ENCODE measurements around the gene UFSP2.

UFSP2 gene

GRCh38 chr4:185361872-185362271, 63.9 kb downstream of the UFSP2 start:
- H3K27ac ChIP-seq (ENCODE audit: low read length), result no peak overlapping the region
- no peak overlapping the region for H3K4me3 ChIP-seq (ENCODE audit: low read length)
- no peak overlapping the region for H3K9ac ChIP-seq (ENCODE audit: low read length)
- no peaks in the 10 kb centered on the region for H3K9me3 ChIP-seq (ENCODE audit: control insufficient read depth, low read depth, low read length)
- H3K4me1 ChIP-seq (ENCODE audit: control insufficient read depth, low read depth, low read length), result no peaks in the 10 kb centered on the region
- H3K36me3 ChIP-seq (ENCODE audit: control insufficient read depth, low read depth, low read length), result no peaks in the 10 kb centered on the region
- no peaks in the 10 kb centered on the region for H3K27me3 ChIP-seq (ENCODE audit: control insufficient read depth, insufficient read depth, low read length)

GRCh38 chr4:185359767-185360446, 65.9 kb downstream of the UFSP2 start:
- no peaks in the 10 kb centered on the region for H3K4me1 ChIP-seq (ENCODE audit: control insufficient read depth, low read depth, low read length)
- H3K27me3 ChIP-seq (ENCODE audit: control insufficient read depth, insufficient read depth, low read length), result no peaks in the 10 kb centered on the region
- H3K9ac ChIP-seq (ENCODE audit: low read length), result no peak overlapping the region
- H3K27ac ChIP-seq (ENCODE audit: low read length), result no peak overlapping the region
- H3K36me3 ChIP-seq (ENCODE audit: control insufficient read depth, low read depth, low read length), result no peaks in the 10 kb centered on the region
- H3K4me3 ChIP-seq (ENCODE audit: low read length), result no peak overlapping the region
- no peaks in the 10 kb centered on the region for H3K9me3 ChIP-seq (ENCODE audit: control insufficient read depth, low read depth, low read length)

- no peak overlapping the region for H3K27ac ChIP-seq (ENCODE audit: low read length)
- no peak overlapping the region for H3K9ac ChIP-seq (ENCODE audit: low read length)
- no peaks in the 10 kb centered on the region for H3K4me1 ChIP-seq (ENCODE audit: control insufficient read depth, low read depth, low read length)
- no peak overlapping the region for H3K4me3 ChIP-seq (ENCODE audit: low read length)
- H3K9me3 ChIP-seq (ENCODE audit: control insufficient read depth, low read depth, low read length), result no peaks in the 10 kb centered on the region
- no peaks in the 10 kb centered on the region for H3K36me3 ChIP-seq (ENCODE audit: control insufficient read depth, low read depth, low read length)
- no peaks in the 10 kb centered on the region for H3K27me3 ChIP-seq (ENCODE audit: control insufficient read depth, insufficient read depth, low read length)
Observed at GRCh38 chr4:185358959-185359358, 66.8 kb downstream of the UFSP2 start.

GRCh38 chr4:185358514-185358913, 67.2 kb downstream of the UFSP2 start:
- no peak overlapping the region for H3K27ac ChIP-seq (ENCODE audit: low read length)
- H3K4me1 ChIP-seq (ENCODE audit: control insufficient read depth, low read depth, low read length), result no peaks in the 10 kb centered on the region
- H3K27me3 ChIP-seq (ENCODE audit: control insufficient read depth, insufficient read depth, low read length), result no peaks in the 10 kb centered on the region
- no peak overlapping the region for H3K4me3 ChIP-seq (ENCODE audit: low read length)
- H3K36me3 ChIP-seq (ENCODE audit: control insufficient read depth, low read depth, low read length), result no peaks in the 10 kb centered on the region
- H3K9ac ChIP-seq (ENCODE audit: low read length), result no peak overlapping the region
- no peaks in the 10 kb centered on the region for H3K9me3 ChIP-seq (ENCODE audit: control insufficient read depth, low read depth, low read length)

GRCh38 chr4:185357733-185358440, 67.9 kb downstream of the UFSP2 start:
- no peaks in the 10 kb centered on the region for H3K36me3 ChIP-seq (ENCODE audit: control insufficient read depth, low read depth, low read length)
- H3K27me3 ChIP-seq (ENCODE audit: control insufficient read depth, insufficient read depth, low read length), result no peaks in the 10 kb centered on the region
- no peak overlapping the region for H3K4me3 ChIP-seq (ENCODE audit: low read length)
- no peak overlapping the region for H3K9ac ChIP-seq (ENCODE audit: low read length)
- no peak overlapping the region for H3K27ac ChIP-seq (ENCODE audit: low read length)
- H3K4me1 ChIP-seq (ENCODE audit: control insufficient read depth, low read depth, low read length), result no peaks in the 10 kb centered on the region
- H3K9me3 ChIP-seq (ENCODE audit: control insufficient read depth, low read depth, low read length), result no peaks in the 10 kb centered on the region

GRCh38 chr4:185357211-185357610, 68.6 kb downstream of the UFSP2 start:
- Histone ChIP-seq H3K9ac (ENCODE audit: low read length) (no peak overlapping the region), H3K27ac (ENCODE audit: low read length) (no peak overlapping the region), H3K4me1 (ENCODE audit: control insufficient read depth, low read depth, low read length) (no peaks in the 10 kb centered on the region)

GRCh38 chr4:185352741-185353140, 73.0 kb downstream of the UFSP2 start:
- no peaks in the 10 kb centered on the region for H3K27me3 ChIP-seq (ENCODE audit: control insufficient read depth, insufficient read depth, low read length)
- no peaks in the 10 kb centered on the region for H3K9me3 ChIP-seq (ENCODE audit: control insufficient read depth, low read depth, low read length)
- H3K27ac ChIP-seq (ENCODE audit: low read length), result no peak overlapping the region
- no peaks in the 10 kb centered on the region for H3K36me3 ChIP-seq (ENCODE audit: control insufficient read depth, low read depth, low read length)
- no peak overlapping the region for H3K9ac ChIP-seq (ENCODE audit: low read length)
- no peak overlapping the region for H3K4me3 ChIP-seq (ENCODE audit: low read length)
- no peaks in the 10 kb centered on the region for H3K4me1 ChIP-seq (ENCODE audit: control insufficient read depth, low read depth, low read length)

More at GRCh38 chr4:185357211-185357610, 68.6 kb downstream of the UFSP2 start:
- no peak overlapping the region for H3K4me3 ChIP-seq (ENCODE audit: low read length)
- no peaks in the 10 kb centered on the region for H3K27me3 ChIP-seq (ENCODE audit: control insufficient read depth, insufficient read depth, low read length)
- H3K9me3 ChIP-seq (ENCODE audit: control insufficient read depth, low read depth, low read length), result no peaks in the 10 kb centered on the region
- H3K36me3 ChIP-seq (ENCODE audit: control insufficient read depth, low read depth, low read length), result no peaks in the 10 kb centered on the region

- Histone ChIP-seq H3K4me3 (ENCODE audit: low read length) (no peak overlapping the region), H3K36me3 (ENCODE audit: control insufficient read depth, low read depth, low read length) (no peaks in the 10 kb centered on the region), H3K27ac (ENCODE audit: low read length) (no peak overlapping the region), H3K27me3 (ENCODE audit: control insufficient read depth, insufficient read depth, low read length) (no peaks in the 10 kb centered on the region), H3K4me1 (ENCODE audit: control insufficient read depth, low read depth, low read length) (no peaks in the 10 kb centered on the region), H3K9ac (ENCODE audit: low read length) (no peak overlapping the region), H3K9me3 (ENCODE audit: control insufficient read depth, low read depth, low read length) (no peaks in the 10 kb centered on the region)
Observed at GRCh38 chr4:185352202-185352601, 73.6 kb downstream of the UFSP2 start.

- Histone ChIP-seq H3K9ac (ENCODE audit: low read length) (no peak overlapping the region), H3K9me3 (ENCODE audit: control insufficient read depth, low read depth, low read length) (no peaks in the 10 kb centered on the region), H3K4me3 (ENCODE audit: low read length) (no peak overlapping the region), H3K4me1 (ENCODE audit: control insufficient read depth, low read depth, low read length) (no peaks in the 10 kb centered on the region), H3K27me3 (ENCODE audit: control insufficient read depth, insufficient read depth, low read length) (no peaks in the 10 kb centered on the region), H3K27ac (ENCODE audit: low read length) (no peak overlapping the region), H3K36me3 (ENCODE audit: control insufficient read depth, low read depth, low read length) (no peaks in the 10 kb centered on the region)
Observed at GRCh38 chr4:185351691-185352090, 74.1 kb downstream of the UFSP2 start.
